ENCODE data around the gene EFCAB10. TPM values are rescaled to one million over a fixed set of nuclear protein-coding genes. Genes with fewer than 3 reads are reported as not detected.

The EFCAB10 gene
- total RNA-seq, 4 donors from 2014 or later, result not detected

DNA sequence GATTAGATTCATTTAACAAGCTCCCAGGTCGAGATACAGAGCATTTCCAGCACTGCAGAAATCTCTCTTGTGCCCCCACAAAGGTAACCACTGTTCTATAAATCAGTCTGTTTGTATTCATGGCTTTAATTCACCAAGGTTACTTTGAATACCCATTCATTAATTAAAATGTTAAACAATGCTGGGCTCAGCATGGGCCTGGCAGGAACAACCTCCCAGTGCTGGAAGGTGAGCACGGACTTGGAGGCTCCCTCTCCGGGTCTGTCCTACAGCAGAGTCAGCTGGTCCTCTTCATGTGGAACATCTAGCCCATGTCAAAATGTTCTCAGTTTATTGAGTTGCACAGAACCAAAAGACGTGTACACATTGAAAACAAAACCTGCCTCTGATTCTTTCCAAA lies 15.6 kb upstream of the EFCAB10 start:
- ATAC-seq (ENCODE audit: low FRiP score), result no peak
- TF ChIP-seq, protein P1, sequence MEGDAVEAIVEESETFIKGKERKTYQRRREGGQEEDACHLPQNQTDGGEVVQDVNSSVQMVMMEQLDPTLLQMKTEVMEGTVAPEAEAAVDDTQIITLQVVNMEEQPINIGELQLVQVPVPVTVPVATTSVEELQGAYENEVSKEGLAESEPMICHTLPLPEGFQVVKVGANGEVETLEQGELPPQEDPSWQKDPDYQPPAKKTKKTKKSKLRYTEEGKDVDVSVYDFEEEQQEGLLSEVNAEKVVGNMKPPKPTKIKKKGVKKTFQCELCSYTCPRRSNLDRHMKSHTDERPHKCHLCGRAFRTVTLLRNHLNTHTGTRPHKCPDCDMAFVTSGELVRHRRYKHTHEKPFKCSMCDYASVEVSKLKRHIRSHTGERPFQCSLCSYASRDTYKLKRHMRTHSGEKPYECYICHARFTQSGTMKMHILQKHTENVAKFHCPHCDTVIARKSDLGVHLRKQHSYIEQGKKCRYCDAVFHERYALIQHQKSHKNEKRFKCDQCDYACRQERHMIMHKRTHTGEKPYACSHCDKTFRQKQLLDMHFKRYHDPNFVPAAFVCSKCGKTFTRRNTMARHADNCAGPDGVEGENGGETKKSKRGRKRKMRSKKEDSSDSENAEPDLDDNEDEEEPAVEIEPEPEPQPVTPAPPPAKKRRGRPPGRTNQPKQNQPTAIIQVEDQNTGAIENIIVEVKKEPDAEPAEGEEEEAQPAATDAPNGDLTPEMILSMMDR (IDR thresholded peaks at IDR 0.05), result no peak

GRCh38 chr7:105594034-105594433 lies 12.7 kb upstream of the EFCAB10 start:
- no peak for ATAC-seq (ENCODE audit: low FRiP score)
- no peak for DNase-seq (ENCODE audit: low spot score)
- TF ChIP-seq, protein P1 (IDR thresholded peaks at IDR 0.05), result no peak

More for the DNA sequence above, 15.6 kb upstream of the EFCAB10 start:
- DNase-seq (ENCODE audit: low spot score), result no peak

DNA sequence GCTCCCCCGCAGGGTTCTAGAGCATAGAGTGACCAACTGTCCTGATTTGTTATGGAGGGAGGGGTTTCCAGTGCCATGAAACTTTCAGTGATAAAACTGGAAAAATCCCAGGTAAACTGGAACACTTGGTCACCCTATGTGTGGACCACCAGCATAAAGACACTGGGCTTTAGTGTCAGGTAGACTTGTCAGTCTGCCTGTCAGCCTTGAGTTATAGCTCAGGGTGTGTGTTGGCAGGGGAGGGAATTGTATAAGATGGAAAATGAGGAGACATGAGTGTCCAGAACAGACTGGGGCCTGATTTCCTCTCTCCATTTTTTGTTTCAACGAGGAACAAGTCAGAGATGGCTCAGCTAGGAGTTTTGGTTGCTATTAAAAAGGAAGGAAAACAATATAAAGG lies 10.2 kb upstream of the EFCAB10 start:
- TF ChIP-seq, protein P1 (IDR thresholded peaks at IDR 0.05), result no peak
- DNase-seq (ENCODE audit: low spot score) (no peak), ATAC-seq (ENCODE audit: low FRiP score) (no peak)

GRCh38 chr7:105590793-105591192 lies 9.5 kb upstream of the EFCAB10 start:
- no peak for DNase-seq (ENCODE audit: low spot score)
- TF ChIP-seq, protein P1 (IDR thresholded peaks at IDR 0.05), result no peak

GRCh38 chr7:105589356-105590077 lies 8.2 kb upstream of the EFCAB10 start:
- no peak for DNase-seq (ENCODE audit: low spot score)
- TF ChIP-seq, protein P1 (IDR thresholded peaks at IDR 0.05), result no peak
- peak; percentile 70 for ATAC-seq (ENCODE audit: low FRiP score)

More at GRCh38 chr7:105590793-105591192, 9.5 kb upstream of the EFCAB10 start:
- ATAC-seq (ENCODE audit: low FRiP score), result no peak

- ATAC-seq (ENCODE audit: low FRiP score), result no peak
- DNase-seq (ENCODE audit: low spot score), result no peak
- TF ChIP-seq, protein P1 (IDR thresholded peaks at IDR 0.05), result no peak
Observed at GRCh38 chr7:105587909-105588635, 6.8 kb upstream of the EFCAB10 start.
